ENCODE data around the gene BRSK2. TPM values are rescaled to one million over a fixed set of nuclear protein-coding genes. Genes with fewer than 3 reads are reported as not detected.

The BRSK2 gene
- total RNA-seq, 1 donor from 2014 or later: 1.0 TPM

DNA sequence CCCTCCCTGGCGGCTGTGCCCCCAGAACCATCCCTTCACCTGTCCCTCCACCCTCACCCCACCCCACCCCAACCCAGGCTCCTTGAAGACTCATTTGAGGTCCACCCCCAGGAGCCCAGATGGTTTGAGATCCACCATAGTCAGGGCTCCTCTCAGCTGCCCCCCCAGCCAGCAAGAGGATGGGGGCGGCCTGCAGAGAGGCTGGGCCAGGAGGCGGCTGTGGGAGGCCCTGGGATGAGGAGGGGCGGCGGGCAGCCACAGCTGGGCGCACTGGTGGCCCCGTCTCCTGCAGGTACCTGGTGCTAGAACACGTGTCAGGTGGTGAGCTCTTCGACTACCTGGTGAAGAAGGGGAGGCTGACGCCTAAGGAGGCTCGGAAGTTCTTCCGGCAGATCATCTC, 50.8 kb downstream of the BRSK2 start:
- no peak overlapping the region for H3K9ac ChIP-seq (ENCODE audit: low read depth in 1 of 3, low read length in 3 of 3)
- no peaks in the 10 kb centered on the region for H3K9me3 ChIP-seq (ENCODE audit: control insufficient read depth in 3 of 3, low read length in 3 of 3)
- H3K27me3 ChIP-seq (ENCODE audit: control insufficient read depth in 3 of 3, insufficient read depth in 3 of 3, low read length in 3 of 3): peaks cover 18 to 51% (median 38%) of the 10 kb centered on the region in 3 donors
- no peak overlapping the region for H3K27ac ChIP-seq (ENCODE audit: low read depth, low read length)
- H3K4me3 ChIP-seq (ENCODE audit: low read length in 3 of 3): no peak overlapping the region
- H3K36me3 ChIP-seq (ENCODE audit: control insufficient read depth in 3 of 3, insufficient read depth in 3 of 3, low read length in 3 of 3): no peaks in the 10 kb centered on the region
- H3K4me1 ChIP-seq (ENCODE audit: control insufficient read depth in 3 of 3, insufficient read depth in 3 of 3, low read length in 3 of 3): no peaks in the 10 kb centered on the region

DNA sequence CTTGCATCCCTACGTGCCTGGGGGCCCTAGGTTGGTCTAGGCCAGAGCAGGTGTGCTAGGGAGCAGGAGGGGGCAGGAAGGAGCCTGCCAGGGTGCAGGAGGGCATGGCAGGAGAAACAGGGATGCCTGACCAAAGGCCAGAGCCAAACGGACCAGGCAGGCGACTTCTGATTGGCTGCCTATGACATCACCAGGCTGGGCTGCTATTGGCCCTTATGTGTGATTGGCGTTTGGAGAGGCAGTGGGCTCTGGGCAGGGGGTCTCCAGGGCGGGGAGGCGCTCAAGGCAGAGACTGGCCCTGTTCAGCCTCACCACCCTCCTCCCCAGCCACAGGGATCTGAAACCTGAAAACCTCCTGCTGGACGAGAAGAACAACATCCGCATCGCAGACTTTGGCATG, 52.4 kb downstream of the BRSK2 start:
- H3K4me3 ChIP-seq (ENCODE audit: low read length in 3 of 3): no peak overlapping the region
- no peaks in the 10 kb centered on the region for H3K36me3 ChIP-seq (ENCODE audit: control insufficient read depth in 3 of 3, insufficient read depth in 3 of 3, low read length in 3 of 3)
- no peak overlapping the region for H3K9ac ChIP-seq (ENCODE audit: low read depth in 1 of 3, low read length in 3 of 3)
- peaks cover 7 to 36% (median 32%) of the 10 kb centered on the region in 3 donors for H3K27me3 ChIP-seq (ENCODE audit: control insufficient read depth in 3 of 3, insufficient read depth in 3 of 3, low read length in 3 of 3)
- H3K9me3 ChIP-seq (ENCODE audit: control insufficient read depth in 3 of 3, low read length in 3 of 3): no peaks in the 10 kb centered on the region
- no peak overlapping the region for H3K27ac ChIP-seq (ENCODE audit: low read depth, low read length)
- no peaks in the 10 kb centered on the region for H3K4me1 ChIP-seq (ENCODE audit: control insufficient read depth in 3 of 3, insufficient read depth in 3 of 3, low read length in 3 of 3)

DNA sequence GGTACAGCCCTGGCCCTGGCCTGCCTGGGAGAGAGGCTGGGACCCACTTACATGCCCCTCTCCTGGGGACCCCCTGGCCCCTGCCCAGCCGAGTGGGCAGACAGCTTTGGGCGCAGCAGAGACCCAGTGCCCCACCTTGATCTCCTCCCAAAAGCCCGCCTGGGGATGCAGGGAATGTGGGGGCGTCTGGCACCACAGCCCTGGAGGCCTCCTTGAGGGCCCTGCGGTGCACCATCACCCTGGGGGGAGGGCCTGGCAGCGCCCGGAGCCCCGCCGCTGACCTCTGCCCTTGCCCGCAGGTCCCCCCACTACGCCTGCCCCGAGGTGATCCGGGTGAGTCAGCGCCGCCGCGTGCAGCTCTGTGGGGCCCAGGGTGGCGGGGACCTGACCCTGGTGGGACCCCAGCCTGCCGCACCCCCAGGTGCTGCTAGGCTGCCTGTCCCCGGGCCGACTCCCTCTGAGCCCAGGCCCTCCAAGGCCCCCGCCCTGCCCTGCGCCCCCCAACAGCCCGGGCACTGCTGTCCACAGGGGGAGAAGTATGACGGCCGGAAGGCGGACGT, 53.2 kb downstream of the BRSK2 start:
- Histone ChIP-seq H3K9me3 (ENCODE audit: control insufficient read depth in 3 of 3, low read length in 3 of 3) (no peaks in the 10 kb centered on the region), H3K27ac (ENCODE audit: low read depth, low read length) (no peak overlapping the region), H3K27me3 (ENCODE audit: control insufficient read depth in 3 of 3, insufficient read depth in 3 of 3, low read length in 3 of 3) (peaks cover 7 to 30% (median 27%) of the 10 kb centered on the region in 3 donors), H3K4me3 (ENCODE audit: low read length in 3 of 3) (no peak overlapping the region), H3K4me1 (ENCODE audit: control insufficient read depth in 3 of 3, insufficient read depth in 3 of 3, low read length in 3 of 3) (no peaks in the 10 kb centered on the region), H3K36me3 (ENCODE audit: control insufficient read depth in 3 of 3, insufficient read depth in 3 of 3, low read length in 3 of 3) (no peaks in the 10 kb centered on the region), H3K9ac (ENCODE audit: low read depth in 1 of 3, low read length in 3 of 3) (no peak overlapping the region)

- no peaks in the 10 kb centered on the region for H3K9me3 ChIP-seq (ENCODE audit: control insufficient read depth in 3 of 3, low read length in 3 of 3)
- H3K36me3 ChIP-seq (ENCODE audit: control insufficient read depth in 3 of 3, insufficient read depth in 3 of 3, low read length in 3 of 3): no peaks in the 10 kb centered on the region
- H3K27me3 ChIP-seq (ENCODE audit: control insufficient read depth in 3 of 3, insufficient read depth in 3 of 3, low read length in 3 of 3): peaks cover 7 to 30% (median 28%) of the 10 kb centered on the region in 3 donors
- no peak overlapping the region for H3K4me3 ChIP-seq (ENCODE audit: low read length in 3 of 3)
- H3K27ac ChIP-seq (ENCODE audit: low read depth, low read length): no peak overlapping the region
- H3K4me1 ChIP-seq (ENCODE audit: control insufficient read depth in 3 of 3, insufficient read depth in 3 of 3, low read length in 3 of 3): no peaks in the 10 kb centered on the region
- H3K9ac ChIP-seq (ENCODE audit: low read depth in 1 of 3, low read length in 3 of 3): no peak overlapping the region
Observed at GRCh38 chr11:1443737-1444136, 54.0 kb downstream of the BRSK2 start.

- Histone ChIP-seq H3K9ac (ENCODE audit: low read depth in 1 of 3, low read length in 3 of 3) (no peak overlapping the region), H3K27me3 (ENCODE audit: control insufficient read depth in 3 of 3, insufficient read depth in 3 of 3, low read length in 3 of 3) (peaks cover 11 to 28% (median 27%) of the 10 kb centered on the region in 3 donors), H3K4me3 (ENCODE audit: low read length in 3 of 3) (no peak overlapping the region), H3K36me3 (ENCODE audit: control insufficient read depth in 3 of 3, insufficient read depth in 3 of 3, low read length in 3 of 3) (no peaks in the 10 kb centered on the region), H3K9me3 (ENCODE audit: control insufficient read depth in 3 of 3, low read length in 3 of 3) (no peaks in the 10 kb centered on the region), H3K4me1 (ENCODE audit: control insufficient read depth in 3 of 3, insufficient read depth in 3 of 3, low read length in 3 of 3) (no peaks in the 10 kb centered on the region), H3K27ac (ENCODE audit: low read depth, low read length) (no peak overlapping the region)
Observed at GRCh38 chr11:1444321-1444720, 54.6 kb downstream of the BRSK2 start.

DNA sequence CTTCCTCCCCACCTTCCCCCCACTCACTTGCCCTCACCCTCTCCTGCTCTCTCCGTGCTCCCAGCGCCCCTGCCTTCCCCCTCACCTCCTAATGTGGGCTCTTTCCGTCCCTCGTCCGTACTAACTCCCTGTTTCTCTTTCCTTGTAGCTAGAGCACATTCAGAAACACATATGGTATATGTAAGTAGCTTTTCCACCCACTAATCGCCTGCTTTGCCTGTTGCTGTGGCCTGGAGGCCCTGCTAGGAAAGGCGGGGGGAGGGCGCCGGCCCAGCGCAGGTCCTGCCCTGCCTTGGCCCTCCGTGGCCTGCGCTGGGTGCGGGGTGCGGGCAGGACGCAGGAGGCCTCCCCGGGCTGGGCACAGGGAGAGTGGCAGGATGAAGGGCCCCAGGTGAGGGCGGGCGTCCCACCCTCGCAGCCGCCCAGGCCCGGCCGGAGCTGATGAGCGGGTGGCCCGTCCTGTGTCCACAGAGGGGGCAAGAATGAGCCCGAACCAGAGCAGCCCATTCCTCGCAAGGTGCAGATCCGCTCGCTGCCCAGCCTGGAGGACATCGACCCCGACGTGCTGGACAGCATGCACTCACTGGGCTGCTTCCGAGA, 55.2 kb downstream of the BRSK2 start:
- no peaks in the 10 kb centered on the region for H3K4me1 ChIP-seq (ENCODE audit: control insufficient read depth in 3 of 3, insufficient read depth in 3 of 3, low read length in 3 of 3)
- no peaks in the 10 kb centered on the region for H3K9me3 ChIP-seq (ENCODE audit: control insufficient read depth in 3 of 3, low read length in 3 of 3)
- H3K36me3 ChIP-seq (ENCODE audit: control insufficient read depth in 3 of 3, insufficient read depth in 3 of 3, low read length in 3 of 3): no peaks in the 10 kb centered on the region
- no peak overlapping the region for H3K4me3 ChIP-seq (ENCODE audit: low read length in 3 of 3)
- no peak overlapping the region for H3K9ac ChIP-seq (ENCODE audit: low read depth in 1 of 3, low read length in 3 of 3)
- H3K27ac ChIP-seq (ENCODE audit: low read depth, low read length): no peak overlapping the region
- peaks cover 12 to 28% (median 23%) of the 10 kb centered on the region in 3 donors for H3K27me3 ChIP-seq (ENCODE audit: control insufficient read depth in 3 of 3, insufficient read depth in 3 of 3, low read length in 3 of 3)

DNA sequence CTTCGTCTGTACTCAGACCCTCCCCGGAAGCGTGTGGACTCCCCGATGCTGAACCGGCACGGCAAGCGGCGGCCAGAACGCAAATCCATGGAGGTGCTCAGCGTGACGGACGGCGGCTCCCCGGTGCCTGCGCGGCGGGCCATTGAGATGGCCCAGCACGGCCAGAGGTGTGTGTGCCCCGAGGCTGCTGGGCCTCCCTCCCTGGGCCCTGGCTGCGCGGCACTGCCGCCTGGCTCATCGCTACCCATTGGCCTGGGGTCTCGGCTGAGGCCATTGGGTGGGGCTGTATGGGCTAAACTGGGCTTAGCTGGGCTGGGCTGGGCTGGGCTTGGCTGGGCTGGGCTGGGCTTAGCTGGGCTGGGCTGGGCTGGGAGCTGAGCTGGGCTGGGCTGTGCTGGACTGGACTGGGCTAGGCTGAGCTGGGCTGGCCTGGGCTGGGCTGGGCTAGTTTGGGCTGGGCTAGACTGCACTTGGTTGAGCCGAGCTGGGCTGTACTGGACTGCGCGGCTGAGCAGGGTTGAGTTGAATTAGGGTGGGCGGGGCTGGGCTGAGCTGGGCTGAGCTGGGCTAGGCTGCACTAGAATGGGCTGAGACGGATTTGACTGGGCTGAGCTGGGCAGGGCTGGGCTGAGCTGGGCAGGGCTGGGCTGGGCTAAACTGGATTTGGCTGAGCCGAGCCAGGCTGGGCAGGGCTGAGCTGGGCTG, 56.2 kb downstream of the BRSK2 start:
- no peaks in the 10 kb centered on the region for H3K36me3 ChIP-seq (ENCODE audit: control insufficient read depth in 3 of 3, insufficient read depth in 3 of 3, low read length in 3 of 3)
- H3K27me3 ChIP-seq (ENCODE audit: control insufficient read depth in 3 of 3, insufficient read depth in 3 of 3, low read length in 3 of 3): peaks cover 12 to 32% (median 25%) of the 10 kb centered on the region in 3 donors
- no peaks in the 10 kb centered on the region for H3K4me1 ChIP-seq (ENCODE audit: control insufficient read depth in 3 of 3, insufficient read depth in 3 of 3, low read length in 3 of 3)
- no peaks in the 10 kb centered on the region for H3K9me3 ChIP-seq (ENCODE audit: control insufficient read depth in 3 of 3, low read length in 3 of 3)
- H3K27ac ChIP-seq (ENCODE audit: low read depth, low read length): no peak overlapping the region
- no peak overlapping the region for H3K9ac ChIP-seq (ENCODE audit: low read depth in 1 of 3, low read length in 3 of 3)
- no peak overlapping the region for H3K4me3 ChIP-seq (ENCODE audit: low read length in 3 of 3)

GRCh38 chr11:1446623-1447022, 56.9 kb downstream of the BRSK2 start:
- Histone ChIP-seq H3K36me3 (ENCODE audit: control insufficient read depth in 3 of 3, insufficient read depth in 3 of 3, low read length in 3 of 3) (no peaks in the 10 kb centered on the region), H3K27ac (ENCODE audit: low read depth, low read length) (no peak overlapping the region), H3K27me3 (ENCODE audit: control insufficient read depth in 3 of 3, insufficient read depth in 3 of 3, low read length in 3 of 3) (peaks cover 18 to 39% (median 32%) of the 10 kb centered on the region in 3 donors), H3K9ac (ENCODE audit: low read depth in 1 of 3, low read length in 3 of 3) (no peak overlapping the region), H3K9me3 (ENCODE audit: control insufficient read depth in 3 of 3, low read length in 3 of 3) (no peaks in the 10 kb centered on the region), H3K4me3 (ENCODE audit: low read length in 3 of 3) (no peak overlapping the region), H3K4me1 (ENCODE audit: control insufficient read depth in 3 of 3, insufficient read depth in 3 of 3, low read length in 3 of 3) (no peaks in the 10 kb centered on the region)

DNA sequence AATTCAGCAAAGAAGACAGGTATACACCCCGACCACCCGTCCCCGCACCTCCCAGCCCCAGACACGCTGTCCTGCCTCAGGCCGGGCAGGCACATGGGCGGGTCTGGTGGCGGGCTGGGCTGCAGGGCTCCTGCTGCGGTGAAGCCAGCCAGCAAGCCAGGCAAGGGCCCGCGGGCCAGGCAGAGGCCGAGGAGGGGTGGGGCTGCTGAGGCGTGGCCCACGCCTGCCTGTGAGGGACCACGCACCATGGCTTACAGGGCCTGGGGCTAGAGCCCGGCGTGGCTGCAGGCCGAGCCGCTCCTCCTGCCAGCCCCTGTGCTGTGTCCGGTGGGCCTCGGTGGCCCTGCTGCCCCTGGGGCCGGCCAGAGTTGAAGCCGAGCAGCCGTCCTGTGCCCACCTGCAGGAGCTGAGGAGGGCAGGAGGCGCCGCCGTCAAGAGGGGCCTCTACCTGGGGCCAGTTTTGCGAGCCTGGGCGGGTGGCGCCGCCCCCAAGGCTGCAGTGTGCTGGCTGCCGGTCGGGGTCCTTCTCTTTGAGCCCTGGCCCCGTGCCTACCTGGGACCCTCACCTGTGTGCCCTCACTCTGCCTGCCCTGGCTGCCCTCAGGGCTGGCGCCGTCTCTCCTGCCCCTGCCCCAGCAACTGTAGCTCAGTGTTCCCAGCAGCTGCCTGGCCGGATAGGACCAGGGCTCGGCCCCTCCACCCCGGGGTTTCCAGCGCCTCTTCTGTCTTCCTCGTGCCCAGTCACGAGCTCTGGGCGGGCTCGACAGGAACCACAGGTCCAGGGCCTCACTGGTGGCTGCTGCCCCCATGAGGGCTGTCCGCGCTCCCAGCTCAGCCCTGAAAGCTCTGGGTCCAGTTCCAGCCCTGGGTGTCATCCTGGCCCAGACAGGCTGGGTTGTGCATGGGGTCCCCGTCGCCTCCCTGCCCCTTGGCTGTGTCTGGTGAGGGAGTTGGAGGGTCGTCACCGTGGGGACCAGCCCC, 58.4 kb downstream of the BRSK2 start:
- Histone ChIP-seq H3K27me3 (ENCODE audit: control insufficient read depth in 3 of 3, insufficient read depth in 3 of 3, low read length in 3 of 3) (peaks cover 14 to 39% (median 35%) of the 10 kb centered on the region in 3 donors), H3K9me3 (ENCODE audit: control insufficient read depth in 3 of 3, low read length in 3 of 3) (no peaks in the 10 kb centered on the region), H3K36me3 (ENCODE audit: control insufficient read depth in 3 of 3, insufficient read depth in 3 of 3, low read length in 3 of 3) (no peaks in the 10 kb centered on the region), H3K9ac (ENCODE audit: low read depth in 1 of 3, low read length in 3 of 3) (no peak overlapping the region), H3K4me3 (ENCODE audit: low read length in 3 of 3) (no peak overlapping the region), H3K4me1 (ENCODE audit: control insufficient read depth in 3 of 3, insufficient read depth in 3 of 3, low read length in 3 of 3) (no peaks in the 10 kb centered on the region), H3K27ac (ENCODE audit: low read depth, low read length) (no peak overlapping the region)

Data from skeletal muscle tissue (tissue), 4 donors.